Measurements from ENCODE around the gene HIVEP1.

GRCh38 chr6:12118607-12119006 lies 106.5 kb downstream of the HIVEP1 start:
- no peak for TF ChIP-seq CTCF (IDR thresholded peaks at IDR 0.05)
- no peak for TF ChIP-seq POLR2A (IDR thresholded peaks at IDR 0.05)

All from testis (tissue), 2 donors.